NCI-H1436 treated with DMSO at 0.1 percent for 48 hours (cell line): ENCODE measurements around the gene CDY2B.
"Not testable (repeated sequence)": the region's sequence is repeated elsewhere in the genome, so short reads cannot be mapped to it uniquely, and the experiment has no call there.

Source experiments
- DNase-seq: peaks from one replicate; lab custom pipeline; 2025; lab: John Stamatoyannopoulos, UW

Gene CDY2B

GRCh38 chrY:17880120-17880519 lies at the start of gene CDY2B:
TSS of gene CDY2B (minus strand) at chrY:17880220. CDS start at chrY:17879892, 328 bp downstream.
- not testable (repeated sequence) for DNase-seq

- not testable (repeated sequence) for DNase-seq
These were observed 28.0 kb upstream of the CDY2B start for GRCh38 chrY:17908009-17908408.

- not testable (repeated sequence) for DNase-seq
These were observed 27.3 kb upstream of the CDY2B start for GRCh38 chrY:17907351-17907750.

- not testable (repeated sequence) for DNase-seq
These were observed 1.7 kb upstream of the CDY2B start for GRCh38 chrY:17881697-17882096.

- DNase-seq = not testable (repeated sequence)
These were observed 3.3 kb downstream of the CDY2B start for GRCh38 chrY:17876767-17877166.

GRCh38 chrY:17875401-17875800 lies 4.6 kb downstream of the CDY2B start:
- not testable (repeated sequence) for DNase-seq

- DNase-seq = not testable (repeated sequence)
These were observed 8.7 kb downstream of the CDY2B start for GRCh38 chrY:17871194-17871903.

GRCh38 chrY:17870737-17871136 lies 9.3 kb downstream of the CDY2B start:
- not testable (repeated sequence) for DNase-seq

GRCh38 chrY:17867850-17868249 lies 12.2 kb downstream of the CDY2B start:
- not testable (repeated sequence) for DNase-seq

GRCh38 chrY:17860634-17861033 lies 19.4 kb downstream of the CDY2B start:
- not testable (repeated sequence) for DNase-seq

GRCh38 chrY:17856963-17857848 lies 22.8 kb downstream of the CDY2B start:
- DNase-seq = not testable (repeated sequence)

- DNase-seq = not testable (repeated sequence)
These were observed 23.5 kb downstream of the CDY2B start for GRCh38 chrY:17856508-17856907.

GRCh38 chrY:17849131-17849530 lies 30.9 kb downstream of the CDY2B start:
- DNase-seq = not testable (repeated sequence)

- DNase-seq = not testable (repeated sequence)
These were observed 47.9 kb downstream of the CDY2B start for GRCh38 chrY:17832149-17832548.
